Kidney capillary endothelial cell (primary cell): ENCODE data around the gene TBL1X.
A peak's percentile ranks its signal among the peaks of the same experiment; 100 is the strongest.

Experiments used
- DNase-seq: peaks from one replicate; pipeline ENCODE4 v3.0.0-alpha.2; 2018; ENCODE audit warnings: low spot score

Gene TBL1X

DNA sequence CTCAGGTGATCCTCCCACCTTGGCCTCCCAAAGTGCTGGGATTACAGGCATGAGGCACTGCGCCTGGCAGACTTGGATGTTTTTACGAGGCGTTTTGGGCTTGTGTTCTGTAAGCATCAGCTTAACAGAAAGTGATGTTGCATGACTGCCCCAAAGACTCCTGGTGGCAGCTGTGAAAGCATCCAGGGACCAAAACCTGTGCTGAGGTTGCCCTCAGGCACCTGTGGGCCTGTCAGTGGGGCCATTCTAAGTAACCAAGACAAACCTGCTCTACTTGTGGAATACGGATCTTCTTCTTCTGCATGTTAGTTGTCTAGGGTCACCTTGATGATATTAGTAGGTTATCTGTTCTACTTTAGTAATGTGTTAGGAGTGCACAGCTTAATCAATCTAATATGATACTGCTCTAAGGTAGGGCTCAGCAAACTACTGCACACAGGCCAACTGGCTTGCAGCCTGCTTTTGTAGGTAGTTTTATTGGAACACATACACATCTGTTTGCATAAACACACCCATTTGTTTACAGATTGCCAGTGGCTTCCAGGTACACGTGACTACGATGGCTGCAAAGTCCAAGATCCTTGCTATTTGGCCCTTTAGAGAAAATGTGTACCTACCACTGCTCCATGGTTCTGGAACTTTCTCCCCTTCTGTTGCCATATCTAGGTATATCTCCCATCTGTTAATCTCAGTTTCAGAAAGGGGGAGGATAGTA lies 164.1 kb downstream of the TBL1X start:
- no peak for DNase-seq

DNA sequence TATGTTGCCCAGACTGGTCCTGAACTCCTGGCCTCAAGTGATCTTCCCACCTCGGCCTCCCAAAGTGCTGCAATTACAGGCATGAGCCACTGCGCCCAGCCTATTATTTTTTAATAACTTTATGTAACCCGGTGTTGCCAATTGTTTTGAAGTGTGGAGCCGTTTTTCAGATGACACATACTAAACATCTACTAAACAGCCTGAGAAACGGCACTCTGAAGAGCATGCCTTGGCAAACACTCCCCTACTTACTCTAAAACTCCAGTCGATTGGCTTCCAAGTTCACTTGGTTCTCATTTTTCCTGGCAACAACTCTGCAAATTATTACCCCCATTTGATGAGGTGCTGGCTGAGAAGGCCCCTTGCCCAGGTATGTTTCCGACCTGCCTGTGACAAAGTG lies 169.7 kb downstream of the TBL1X start:
- DNase-seq: no peak

DNA sequence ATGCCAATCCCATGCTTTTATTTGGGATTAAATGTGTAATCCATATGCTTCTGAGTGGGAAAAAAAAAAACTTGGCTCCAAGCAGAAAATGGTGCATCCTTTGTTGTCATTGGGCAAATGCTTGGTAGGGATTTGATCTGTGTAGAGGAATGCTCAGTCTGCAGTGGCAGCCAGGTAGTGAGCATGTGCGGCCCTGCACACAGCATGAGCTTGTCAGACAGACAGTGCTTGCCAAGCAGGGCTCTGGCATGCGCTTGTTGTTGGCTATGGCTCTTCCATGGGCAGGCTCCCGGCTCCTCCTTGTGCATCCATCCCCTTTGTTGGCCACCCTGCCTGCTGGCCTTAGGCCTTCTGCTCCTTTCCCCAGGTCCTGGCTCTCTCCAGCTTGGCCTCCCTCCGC lies 170.5 kb downstream of the TBL1X start:
- no peak for DNase-seq

DNA sequence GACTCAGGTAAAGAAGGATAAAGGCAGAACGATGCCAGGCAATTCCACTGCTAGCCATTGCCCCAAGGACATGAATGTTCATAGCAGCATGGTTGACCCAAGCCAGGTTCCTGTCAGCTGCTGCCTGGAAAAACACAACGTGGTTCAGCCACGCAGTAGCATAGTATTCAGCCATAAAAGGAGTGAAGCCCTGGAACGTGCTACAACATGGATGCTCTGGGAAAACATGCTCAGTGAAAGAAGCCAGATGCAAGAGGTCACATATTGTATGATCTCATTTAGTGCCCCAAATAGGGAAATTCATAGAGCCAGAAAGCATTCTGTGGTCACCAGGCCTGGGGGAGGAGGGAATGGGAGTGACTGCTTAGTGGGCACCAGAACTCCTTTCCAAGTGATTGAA lies 170.9 kb downstream of the TBL1X start:
- no peak for DNase-seq

DNA sequence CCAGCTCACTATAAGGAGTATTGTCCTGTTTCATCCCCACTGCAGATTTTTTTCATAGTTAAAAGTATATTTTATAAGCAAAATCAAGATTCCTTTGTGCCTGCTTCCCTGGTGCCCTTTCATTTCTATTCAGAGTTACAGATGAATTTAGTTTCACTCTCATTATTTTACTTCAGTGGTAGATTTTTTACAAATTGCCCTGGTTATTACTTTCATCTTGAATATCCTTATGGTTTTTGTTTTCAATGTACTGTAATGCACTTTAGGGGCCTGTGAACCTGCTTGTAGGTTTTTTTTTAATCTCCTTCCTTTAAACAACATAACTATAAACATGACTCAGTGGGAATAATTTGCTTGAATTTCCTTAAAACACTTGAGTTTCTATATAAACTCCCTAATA lies 174.0 kb downstream of the TBL1X start:
- no peak for DNase-seq

DNA sequence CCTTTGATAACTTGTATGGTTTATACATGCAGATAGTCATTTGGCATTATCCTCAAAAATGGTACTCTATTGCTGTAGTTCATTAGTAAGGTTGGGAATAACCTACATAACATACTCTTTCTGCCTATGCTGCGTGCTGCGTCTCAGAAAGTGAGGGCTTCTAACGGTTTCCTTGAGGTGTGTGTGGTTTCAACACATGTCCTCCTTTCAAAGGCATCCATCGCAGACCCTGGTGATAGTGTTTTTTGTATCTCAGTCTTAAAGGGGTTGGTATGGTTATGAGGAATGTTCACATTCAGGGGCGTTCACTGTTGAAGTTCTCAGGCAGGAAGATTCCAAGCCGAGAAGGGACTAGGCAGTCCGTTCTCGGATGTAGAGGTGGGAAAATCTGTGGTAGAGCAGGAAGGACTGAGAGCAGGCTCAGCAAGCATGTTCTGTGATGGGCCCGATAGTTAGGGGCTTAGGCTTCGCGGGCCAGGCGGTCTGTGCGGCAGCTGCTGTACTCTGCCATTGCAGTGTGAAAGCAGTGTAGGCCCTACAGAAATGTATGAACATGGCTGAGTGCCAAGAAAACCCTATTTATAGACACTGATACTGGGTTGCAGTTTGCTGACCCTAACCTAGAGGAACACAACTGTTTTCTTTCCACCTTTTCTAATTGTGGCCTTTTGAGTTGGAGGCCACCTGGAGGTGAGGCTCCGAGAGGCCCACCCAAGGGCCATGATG lies 177.6 kb downstream of the TBL1X start:
- no peak for DNase-seq

DNA sequence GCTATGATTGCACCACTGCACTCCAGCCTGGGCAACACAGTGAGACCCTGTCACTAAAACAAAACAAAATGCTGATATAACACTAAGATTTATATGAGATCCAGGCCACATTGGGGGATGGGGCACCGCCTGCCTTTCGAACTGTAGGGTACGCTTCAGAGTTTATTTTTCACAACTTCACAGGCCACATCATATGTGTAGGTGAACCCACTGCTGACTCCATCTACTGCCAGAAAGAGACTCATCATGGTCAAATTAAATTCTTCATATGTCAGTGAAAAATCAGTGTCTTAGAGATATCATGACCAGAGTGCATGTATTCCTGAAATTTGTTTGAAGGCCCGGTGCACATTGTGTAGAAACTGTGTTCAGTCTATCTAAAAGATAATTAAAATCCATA lies 178.9 kb downstream of the TBL1X start:
- DNase-seq: no peak

DNA sequence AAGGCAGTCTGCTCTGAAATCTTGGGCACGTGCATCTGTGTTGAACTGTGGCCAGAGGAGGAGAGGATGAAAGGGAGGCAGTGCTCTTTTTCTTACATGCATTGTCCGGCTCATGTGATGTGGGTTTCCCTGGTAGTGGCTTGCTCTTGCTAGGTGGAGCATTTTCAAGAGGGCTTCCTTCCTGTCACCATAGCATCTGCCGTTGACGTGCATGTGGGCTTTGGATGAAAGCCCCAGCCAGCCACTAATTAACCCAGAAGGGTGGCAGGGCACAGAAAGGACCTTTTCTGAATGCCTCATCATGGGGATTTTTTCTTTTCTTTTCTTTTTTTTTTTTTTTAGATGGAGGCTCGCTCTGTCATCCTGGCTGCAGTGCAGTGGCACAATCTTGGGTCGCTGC lies 179.5 kb downstream of the TBL1X start:
- peak; percentile 10 for DNase-seq

DNA sequence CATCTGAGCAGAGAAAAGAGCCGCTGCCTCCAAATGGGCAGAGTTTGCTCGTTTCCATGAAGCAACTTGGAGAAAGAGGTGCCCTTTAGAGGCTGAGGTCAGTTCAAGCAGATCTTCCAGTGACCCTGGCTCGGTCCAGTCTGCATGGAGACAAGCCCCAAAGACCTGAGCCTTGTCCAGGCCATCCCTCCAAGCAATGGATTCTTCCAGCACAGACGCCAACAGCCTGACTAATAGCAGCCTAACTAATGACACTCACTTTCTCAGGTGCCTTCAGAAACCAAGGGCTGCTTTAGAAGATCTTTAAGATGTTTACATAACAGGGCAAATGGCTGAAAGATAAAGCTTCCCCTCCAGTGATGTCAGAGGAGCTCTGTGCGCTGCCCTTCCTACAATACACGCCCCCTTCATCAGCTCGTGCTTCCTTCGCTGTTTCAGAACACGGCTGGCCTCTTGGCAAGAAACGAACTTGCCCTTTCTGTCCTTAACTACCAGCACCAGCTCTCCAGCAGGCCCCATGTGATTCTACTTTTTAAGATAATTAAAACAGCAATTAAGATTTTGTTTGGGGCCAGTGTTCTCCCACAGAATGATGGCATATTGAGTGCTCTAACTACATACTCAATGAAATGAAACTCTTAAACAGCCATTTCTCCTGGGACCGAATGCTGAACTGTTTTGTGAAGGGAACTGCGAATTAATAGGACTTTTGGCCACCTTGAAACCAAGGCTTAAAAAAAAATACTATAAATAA lies 181.8 kb downstream of the TBL1X start:
- DNase-seq: no peak

DNA sequence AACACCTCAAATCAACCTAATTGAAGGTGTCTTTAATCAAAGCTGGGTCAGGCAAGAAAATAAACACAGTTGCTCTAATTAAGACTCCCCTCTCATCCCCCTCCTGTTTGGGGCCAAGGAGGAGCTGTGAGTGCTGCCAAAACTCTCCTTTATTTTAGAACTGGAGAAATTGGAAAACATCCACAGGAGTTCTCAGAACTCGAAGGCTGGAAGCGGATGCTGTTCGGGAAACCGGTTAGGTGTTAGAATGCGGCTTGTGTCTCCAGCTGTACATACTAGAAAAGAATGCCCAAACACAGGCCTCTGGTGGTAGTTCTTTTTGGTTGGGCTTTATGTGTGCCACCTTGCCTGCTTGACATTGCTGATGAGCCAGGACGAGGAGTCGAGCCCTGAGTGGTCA lies 182.6 kb downstream of the TBL1X start:
- DNase-seq: no peak

DNA sequence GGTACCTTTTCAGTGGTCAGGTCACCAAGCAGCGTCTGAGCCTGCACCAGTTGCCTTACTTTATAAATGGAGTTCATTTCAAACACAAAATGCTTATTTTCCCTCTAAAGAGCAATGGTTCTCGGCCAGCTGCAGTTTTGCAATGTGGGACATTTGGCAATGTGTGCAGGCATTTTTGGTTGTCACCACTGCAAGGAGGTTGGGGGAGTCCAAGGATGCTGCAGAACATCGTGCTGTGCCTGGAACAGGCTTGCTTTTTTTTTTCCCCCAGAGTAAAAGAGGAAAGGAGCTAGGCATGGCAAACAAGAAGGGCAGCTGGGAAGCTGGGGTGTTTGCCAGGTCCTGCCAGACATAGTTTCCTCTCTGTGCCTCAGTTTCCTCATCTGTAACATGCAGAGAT lies 185.2 kb downstream of the TBL1X start:
- DNase-seq: no peak

DNA sequence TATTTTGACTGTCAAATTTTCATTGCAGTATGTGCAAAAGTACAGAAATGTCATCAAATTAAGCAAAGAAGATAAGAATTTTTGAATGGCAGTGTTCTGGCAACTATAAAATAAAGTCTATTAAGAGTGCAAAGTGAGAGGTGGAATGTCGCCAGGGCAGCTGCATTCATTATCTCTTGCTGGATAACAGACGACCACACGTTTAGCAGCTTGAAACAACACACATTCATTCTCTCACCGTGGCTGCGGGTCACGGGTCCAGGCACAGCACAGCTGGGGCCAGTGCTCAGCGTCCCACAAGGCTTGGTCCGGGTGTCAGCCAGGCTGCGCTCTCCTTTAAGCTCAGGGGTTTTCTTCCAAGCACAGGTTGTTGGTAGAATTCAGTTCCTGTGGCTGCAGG lies 186.9 kb downstream of the TBL1X start:
- DNase-seq: no peak

DNA sequence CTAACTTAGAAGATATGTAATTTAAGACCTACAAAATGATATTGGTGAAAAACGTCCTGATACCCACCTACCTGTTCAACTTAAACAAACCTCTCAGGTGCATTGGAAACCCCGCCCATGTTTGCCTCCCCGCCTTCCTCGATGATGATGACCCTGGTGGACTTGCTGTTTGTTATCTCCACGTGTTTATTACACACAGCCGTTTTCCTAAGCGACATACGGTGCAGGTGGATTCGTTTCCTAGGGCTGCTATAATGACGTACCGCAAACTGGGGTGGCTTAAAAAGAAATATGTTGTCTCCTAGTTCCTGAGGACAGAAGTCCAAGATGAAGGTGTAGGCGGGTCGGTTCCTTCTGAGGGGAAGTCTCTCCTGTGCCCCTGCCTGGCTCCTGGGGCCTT lies 190.1 kb downstream of the TBL1X start:
- no peak for DNase-seq

DNA sequence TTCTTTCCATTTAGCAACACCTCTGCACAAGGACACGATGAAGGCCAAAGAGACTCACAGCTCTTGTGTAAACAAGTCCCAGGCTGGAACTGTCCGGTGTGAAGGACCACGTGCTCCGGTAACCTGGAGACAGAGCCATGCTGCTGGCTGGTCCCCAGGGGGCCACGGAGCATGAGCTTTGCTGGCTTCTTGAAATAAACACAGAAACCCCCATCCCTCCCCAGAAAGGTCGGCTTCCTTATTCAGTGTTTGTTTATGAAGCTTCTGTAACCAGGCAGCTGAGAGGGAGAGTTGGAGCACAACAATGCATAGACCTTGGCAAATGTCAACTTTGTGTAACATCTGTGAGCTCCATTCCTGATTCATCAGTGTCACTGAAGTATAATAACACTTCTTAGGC lies 191.4 kb downstream of the TBL1X start:
- no peak for DNase-seq

DNA sequence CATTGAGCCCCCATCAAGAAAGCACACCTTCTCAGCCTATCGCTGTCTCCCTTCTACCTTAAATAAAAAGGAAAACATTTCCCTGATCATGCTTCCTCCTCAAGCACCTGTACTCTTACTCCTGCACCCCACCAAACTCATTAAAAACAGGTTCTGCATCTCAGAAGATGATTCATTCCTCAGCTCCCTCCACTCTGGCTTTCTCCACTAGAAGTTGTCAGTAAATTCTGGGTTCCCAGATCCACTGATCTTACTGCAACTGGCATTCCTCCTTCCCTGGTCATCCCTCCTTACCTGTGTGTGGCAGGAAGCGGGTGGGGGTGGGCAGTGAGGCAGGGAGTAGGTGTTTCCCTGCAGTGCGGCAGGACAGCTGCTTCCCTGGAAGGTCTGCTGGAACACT lies 192.0 kb downstream of the TBL1X start:
- no peak for DNase-seq

DNA sequence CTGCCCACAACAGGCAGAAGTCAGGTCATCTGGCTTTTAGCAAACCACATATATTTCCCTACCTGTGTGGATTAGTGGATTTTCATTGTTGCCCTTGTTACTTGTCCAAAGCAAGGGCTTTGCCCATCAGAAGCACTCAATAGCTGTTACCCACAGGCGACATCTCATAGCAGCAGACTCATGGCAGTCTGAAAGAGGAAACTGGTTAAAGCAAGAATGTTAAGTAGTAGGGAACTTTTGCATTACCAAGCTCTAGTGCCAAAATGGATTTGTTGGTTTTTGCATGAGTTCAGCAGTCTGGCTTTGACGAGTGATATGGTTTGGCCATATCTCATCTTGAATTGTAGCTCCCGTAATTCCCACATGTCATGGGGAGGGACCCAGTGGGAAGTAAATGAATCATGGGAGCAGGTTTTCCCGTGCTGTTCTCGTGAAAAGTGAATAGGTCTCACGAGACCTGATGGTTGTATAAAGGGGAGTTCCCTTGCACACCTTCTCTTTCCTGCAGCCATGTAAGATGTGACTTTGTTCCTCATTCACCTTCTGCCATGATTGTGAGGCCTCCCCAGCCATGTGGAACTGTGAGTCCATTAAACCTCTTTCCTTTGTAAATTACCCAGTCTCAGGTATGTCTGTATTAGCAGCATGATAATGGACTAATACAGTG lies 192.9 kb downstream of the TBL1X start:
- DNase-seq: no peak

DNA sequence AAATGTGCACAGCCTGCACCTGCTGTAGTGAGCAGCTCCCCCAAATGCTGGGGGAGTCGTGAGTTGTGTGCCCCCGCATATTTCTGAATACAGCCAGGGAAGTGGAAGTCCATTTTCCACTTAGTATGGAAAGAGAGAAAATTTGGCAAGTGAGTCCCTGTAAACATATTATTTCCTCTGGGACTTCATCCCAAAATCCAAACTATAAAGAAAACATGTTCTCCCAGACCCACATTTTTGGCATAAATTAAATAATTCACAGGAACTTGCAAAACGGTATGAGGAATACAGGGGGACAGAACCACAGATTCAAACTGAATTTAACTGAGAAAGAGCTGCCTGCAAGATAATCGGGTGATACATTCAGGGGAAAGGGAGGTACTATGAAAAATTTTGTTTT lies 193.6 kb downstream of the TBL1X start:
- no peak for DNase-seq

DNA sequence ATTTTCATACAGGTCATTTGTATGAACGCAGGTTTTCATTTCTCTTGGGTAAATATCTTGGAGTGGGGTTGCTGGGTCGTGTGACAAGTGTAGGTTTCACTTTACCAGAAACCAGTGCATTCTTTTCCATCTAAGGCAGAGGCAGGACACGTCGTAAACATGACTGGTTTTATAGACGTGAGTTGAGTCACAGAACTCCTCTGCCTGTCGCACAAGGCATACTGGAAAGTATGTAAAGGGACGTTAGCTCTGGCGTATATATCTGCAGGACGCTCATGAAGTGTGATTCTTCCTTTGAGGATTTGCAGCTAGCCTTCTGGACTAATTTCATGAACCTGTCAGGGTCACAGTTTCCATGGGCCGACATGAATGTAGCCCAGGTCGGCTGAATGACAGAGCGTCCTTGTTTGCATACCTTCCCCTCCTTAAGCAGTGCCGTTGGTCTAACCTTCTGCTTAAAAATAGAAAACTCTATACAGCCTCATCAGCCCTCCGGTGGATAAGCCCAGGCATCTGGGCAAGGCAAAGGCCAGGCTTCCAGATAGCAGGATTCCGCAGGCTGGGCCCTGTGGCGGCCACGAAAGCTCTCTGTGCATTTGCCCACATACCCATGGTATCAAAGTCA lies 194.8 kb downstream of the TBL1X start:
- DNase-seq: no peak

DNA sequence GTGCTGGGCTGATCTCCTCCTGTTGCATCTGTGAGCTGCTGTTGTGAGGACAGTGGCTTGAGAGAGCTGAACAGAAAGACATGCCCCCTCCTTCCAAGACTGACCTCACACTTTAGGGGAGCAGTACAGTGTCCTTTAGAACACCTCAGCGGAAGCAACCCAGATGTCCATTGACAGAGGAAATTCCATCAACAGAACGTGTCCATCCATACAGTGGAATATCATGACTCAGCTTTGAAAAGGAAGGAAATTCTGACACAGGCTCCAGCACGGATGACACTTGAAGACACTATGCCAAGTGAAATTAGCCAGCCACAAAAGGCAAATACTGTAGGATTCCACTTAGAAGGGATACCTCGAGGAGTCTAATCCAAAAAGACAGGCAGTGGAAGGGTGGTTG lies 197.3 kb downstream of the TBL1X start:
- peak; percentile 84 for DNase-seq

DNA sequence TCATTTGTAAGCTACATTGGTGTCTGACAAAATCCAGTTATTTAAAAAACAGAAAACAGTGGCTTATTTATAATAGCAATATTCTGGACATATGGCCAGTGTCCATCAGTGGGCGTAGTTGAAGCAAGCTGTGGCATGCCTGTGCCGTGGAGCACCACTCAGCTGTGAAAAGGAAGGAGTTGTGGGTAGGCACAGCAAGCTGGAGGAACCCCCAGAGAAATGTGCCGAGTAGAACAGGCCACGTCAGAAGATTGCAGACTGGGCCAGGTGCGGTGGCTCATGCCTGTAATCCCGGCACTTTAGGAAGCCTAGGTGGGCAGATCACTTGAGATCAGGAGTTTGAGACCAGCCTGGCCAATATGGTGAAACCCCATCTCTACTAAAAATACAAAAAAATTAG lies 198.4 kb downstream of the TBL1X start:
- no peak for DNase-seq

DNA sequence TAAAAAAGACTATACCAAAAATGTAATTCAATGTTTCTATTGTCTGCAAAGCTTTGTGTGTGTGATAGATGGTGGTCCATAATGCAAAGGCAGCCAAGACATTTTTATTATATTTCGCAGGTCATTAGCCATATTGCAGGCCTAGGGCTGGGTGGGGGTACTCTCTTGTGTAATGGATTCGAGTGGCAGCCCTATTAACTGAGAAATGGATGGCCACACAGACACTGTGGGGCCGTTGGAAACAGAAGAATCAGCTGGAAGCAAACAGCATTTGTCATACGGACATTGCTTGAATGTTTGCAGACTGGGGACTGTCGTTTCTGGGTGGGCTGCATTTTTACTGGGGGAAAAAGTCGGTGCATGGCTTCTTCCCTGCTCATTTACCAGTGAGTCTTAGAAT lies 199.4 kb downstream of the TBL1X start:
- DNase-seq: no peak

DNA sequence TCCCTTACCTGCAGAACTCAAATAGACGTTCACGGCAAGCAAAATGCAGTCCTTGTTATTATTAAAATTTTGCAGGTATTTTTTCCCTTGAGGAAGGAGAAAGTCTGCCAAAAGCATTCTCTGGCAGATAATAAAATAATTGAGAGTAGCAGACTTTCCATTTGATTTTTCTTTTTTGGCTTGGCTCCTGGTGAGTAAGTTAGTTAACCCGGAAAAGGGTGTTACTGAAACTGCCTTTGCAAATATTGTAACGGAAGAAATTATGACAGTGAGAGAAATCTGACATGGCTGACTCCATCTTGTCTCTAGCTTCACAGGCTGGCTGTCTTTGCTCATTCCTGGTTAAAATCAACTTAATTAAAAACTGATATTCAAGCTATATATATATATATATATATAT lies 200.3 kb downstream of the TBL1X start:
- DNase-seq: peak; percentile 10
